ENCODE data around the gene TC2N.
A peak's percentile ranks its signal among the peaks of the same experiment; 100 is the strongest.
"Not testable (repeated sequence)": the region's sequence is repeated elsewhere in the genome, so short reads cannot be mapped to it uniquely, and the experiment has no call there.

Gene TC2N

DNA sequence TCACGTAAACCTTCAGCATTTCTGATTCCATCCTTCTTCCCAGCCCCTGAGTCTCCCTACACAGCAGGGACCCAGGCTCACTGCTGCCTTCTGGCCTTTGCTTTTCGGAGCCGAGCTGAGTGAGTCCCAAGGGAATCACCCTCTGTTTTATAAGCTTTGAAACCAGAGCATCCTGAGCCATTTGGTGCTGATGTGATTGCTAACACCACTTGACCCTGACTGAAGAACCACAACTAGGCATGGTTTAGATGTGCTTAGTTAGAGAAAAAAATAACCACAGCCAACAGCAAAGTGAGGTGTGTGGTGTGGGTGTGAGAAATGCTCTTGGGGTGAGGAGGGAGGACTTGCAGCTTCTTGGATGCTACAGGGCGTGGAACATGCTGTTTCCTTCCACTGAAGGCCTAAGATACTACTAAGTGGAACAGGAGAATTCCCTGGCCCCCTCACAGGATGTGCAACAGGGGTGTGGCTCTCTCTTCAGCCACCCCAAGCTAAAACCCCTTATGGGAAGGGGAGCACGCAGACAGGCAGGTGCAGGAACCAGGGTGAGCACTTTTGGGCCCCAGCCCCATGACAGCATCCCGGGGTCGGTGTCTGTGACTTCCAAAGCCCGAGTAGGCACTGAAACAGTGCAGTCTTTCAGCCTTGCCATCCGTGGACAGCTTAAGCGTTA, at the start of gene TC2N:
TC2N (minus strand) TSS at position 221 of the 673 bp plus-strand sequence. CDS start 53,767 bp downstream, outside the sequence.
- no peak for DNase-seq (ENCODE audit: low read depth)

DNA sequence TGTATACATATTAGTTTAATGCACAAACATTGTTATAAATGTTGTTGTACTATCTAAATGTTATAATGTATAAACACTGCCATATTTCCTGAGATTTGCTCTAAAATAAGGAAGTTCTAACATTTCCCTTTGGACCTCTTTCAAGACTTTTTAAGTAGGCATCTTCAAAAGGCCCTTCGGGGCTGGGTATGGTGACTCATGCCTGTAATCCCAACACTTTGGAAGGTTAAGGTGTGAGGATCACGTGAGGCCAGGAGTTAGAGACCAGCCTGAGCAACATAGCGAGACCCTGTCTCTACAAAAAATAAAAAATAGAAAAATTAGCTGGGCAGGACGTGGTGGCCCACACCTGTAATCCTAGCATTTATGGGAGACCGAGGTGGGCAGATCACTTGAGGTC, 44.7 kb upstream of the TC2N start:
- no peak for DNase-seq (ENCODE audit: low read depth)

DNA sequence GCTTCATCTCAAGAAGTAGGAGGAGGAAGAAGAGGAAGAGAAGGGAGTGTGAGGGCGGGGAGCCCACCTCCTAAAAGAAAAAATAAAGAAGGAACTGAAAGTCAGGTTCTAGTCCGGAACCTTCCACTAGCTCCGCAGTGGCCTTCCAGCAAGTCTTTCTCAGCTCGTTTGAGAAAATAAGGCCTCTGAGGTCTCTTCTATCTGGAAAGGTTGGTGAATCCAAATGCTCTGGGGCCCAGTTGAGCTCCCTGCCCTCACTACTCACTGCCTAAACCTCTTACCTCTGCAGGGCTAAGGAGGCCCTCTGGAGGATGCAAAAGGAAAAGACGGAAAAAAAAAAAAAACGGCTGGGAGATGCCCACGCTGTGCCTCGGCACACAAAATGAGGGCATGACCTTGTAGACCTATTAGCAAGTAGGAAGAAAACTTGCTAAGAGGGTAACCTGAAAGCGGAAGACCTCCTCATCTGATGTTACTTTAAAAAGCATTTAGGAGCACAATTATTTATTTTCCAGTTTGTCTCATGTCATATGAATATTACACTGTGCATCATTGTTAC, 44.2 kb upstream of the TC2N start:
- DNase-seq (ENCODE audit: low read depth): peak; percentile 29

DNA sequence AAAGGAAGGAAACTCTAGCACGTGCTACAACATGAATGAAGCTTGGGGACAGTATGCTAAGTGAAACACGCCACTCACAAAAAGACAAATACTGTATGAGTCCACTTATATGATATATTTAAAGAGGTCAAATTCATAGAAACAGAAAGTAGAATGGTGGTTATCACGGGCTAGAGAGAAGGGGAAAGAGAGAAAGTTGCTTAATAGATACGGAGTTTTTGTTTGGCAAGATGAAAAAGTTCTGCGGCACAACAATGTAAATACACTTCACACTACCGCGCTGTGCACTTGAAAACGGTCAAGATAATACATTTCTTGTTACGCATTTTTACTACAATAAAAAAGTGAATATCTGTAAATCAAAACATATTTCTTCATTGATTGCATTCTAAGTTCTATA, 42.9 kb upstream of the TC2N start:
- DNase-seq (ENCODE audit: low read depth): no peak

DNA sequence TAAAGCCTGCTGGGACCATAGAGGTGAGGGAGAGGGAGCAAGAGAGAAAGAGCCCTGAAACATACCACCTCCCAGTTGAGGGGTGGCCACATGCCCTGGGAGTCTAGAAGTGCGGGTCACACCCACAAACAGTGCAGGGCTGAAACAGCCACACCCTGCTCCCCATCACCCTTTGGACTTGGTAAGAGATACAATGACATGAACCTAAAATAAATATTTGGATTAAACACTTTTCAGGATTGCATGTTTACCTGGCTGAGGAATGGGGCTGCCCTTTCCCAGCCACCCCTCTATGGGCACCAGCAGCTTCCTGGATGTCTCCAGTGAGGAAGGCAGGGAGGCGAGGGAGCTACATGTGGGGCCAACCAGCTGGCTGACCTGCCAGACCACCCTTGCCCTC, 39.0 kb upstream of the TC2N start:
- DNase-seq (ENCODE audit: low read depth): no peak

DNA sequence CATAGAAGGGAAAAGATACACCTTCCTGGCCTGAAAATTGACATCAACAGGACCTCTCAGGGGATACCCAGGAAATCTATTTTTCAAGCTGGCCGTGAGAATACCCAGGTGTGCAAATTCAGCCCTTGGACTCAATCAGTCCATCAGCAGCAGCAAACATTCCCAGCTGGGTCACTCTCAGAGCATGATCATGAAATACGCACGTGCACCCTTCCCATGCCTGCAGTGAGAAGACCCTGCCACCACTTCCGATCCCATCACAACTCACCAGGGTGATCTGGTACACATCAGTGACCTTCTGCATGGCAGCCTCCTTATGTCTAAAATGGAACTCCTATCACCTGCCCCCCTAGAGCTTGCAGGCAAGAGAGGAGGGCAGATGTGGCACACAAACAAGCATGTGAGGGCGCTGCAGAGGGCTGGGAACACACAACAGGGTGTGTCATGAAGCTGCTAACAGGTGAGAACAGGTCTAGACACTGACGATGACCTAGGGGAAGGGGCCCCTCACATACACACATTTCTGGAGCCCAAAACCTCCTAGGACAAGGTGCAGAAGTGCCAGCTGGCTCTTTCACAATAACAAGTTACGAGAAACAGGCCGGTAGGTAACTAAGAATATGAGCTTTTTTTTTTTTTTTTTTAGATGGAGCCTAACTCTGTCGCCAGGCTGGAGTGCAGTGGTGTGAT, 37.8 kb upstream of the TC2N start:
- DNase-seq (ENCODE audit: low read depth): no peak

DNA sequence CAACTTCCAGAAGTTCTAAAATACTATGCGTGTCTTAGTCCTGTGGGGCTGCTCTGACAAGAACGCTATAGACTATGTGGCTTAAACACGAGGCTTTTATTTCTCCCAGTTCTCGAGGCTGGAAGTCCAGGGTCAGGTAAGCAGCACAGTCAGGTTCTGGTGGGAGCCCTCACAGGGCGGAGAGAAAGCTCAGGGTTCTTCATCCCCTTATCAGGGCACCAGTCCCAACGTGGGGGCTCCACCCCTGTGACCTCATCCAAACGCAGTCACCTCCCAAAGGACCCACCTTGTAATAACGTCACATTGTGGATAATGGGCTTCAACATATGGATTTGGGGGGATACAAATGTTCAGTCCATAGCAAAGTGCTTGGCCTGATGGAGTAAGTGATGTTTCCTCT, 37.1 kb upstream of the TC2N start:
- DNase-seq (ENCODE audit: low read depth): no peak

DNA sequence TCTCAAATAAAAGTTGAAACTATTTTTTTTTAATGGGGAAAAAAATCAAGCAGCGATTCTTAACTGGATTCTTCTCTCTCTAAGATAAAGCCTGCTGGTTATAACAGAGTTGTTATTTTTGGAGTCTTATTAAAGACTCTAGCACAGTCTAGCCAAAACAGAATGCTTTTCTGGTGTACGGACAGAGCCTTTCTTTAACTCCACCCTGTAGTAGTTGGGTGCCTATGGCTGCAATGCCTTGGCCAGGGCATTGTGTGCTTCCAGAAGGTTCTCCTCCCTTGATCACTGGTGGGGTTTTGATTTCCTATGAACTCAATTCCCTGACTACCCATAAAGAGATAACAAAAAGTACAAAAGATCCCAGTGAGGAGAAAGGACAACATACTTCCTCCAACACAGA, 35.7 kb upstream of the TC2N start:
- DNase-seq (ENCODE audit: low read depth): no peak

DNA sequence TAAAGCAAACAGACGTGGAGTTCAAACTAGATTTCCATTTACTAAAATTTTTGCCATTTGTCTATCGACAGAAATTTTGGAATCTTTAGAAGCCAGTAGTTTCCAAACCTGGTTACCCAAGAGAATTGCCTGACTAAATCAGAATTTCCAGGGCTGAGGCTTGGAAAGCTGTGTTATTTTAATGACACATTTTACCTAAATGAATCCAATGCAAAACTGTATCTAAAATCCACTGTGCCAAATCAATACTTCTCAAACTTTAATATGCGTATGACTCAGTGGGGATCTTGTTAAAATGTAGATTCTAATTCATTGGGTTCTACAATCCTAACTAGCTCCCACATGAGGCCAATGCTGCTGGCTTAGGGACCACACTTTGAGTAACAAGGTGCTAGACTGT, 35.0 kb upstream of the TC2N start:
- DNase-seq (ENCODE audit: low read depth): no peak

DNA sequence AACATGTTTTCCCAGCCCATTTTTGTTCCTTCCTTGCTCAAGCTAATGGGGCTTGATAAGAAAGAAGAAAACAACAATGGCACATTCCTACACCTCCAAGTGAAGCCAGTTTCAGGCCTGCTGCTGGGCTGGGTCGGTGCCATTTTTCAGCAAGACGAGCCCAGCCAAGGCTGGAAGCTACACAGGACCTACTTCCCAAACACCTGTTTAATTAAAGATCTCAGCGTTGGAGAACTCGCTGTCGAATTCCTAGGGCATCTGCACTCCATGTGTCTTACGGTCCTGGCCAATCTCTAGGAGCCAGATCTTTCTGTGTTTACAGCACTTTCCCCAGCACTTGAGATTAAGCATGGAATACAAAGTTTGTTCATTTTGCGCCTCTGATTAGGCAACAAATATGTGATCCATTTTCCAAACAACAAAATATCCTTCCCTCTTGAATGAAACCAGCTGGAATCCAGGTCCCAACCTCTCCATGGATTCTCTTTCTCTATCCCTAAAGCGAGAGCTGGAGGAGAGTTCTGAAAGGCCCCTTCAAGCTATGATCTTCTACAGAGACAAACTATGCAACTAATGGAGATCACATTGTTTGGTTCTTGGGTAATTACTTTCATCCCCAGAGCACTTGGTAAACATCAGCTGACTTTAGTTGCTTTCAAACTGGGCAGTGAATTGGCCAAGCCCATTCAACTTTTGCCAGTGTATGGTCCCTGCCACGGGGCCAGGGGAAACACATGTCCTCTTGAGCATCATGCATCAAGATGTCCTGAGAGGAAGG, 34.3 kb upstream of the TC2N start:
- DNase-seq (ENCODE audit: low read depth): no peak

DNA sequence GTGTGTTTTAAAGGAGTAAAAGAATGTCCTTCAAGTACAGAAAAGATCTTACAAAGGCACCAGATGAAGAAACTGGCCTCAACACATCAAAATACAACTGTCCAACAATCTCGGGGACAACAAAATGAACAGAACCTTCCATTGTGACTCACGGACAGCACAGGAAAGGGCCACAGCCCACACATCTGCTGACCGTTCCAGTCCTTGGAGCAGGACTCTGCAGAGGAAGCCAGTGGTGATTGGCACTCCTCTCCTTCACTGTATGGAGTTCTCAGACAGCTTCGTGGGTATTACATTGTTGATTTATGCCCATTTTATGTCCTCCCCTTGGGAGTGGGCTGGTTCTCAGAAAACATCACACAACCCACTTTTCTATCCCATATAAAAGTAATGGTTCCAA, 32.5 kb upstream of the TC2N start:
- DNase-seq (ENCODE audit: low read depth): no peak

DNA sequence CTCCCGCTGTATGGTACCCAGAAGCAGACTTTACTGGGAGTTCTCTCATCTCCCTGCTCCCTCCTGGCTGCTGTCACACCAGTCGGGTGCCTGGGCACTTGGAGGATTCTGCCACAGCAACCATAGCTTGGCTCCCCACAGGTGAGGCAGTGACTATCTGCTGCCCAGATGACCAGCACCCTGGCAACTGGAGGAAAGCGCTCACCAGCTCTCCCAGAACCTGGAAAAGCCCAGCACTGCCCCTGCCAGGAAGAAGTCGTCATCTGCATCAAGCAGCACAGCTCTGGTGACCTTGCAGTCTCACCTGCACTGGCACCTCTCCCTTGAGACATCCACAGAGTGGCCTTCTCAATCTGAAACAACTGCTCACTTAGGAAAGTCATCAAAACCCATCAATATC, 31.9 kb upstream of the TC2N start:
- DNase-seq (ENCODE audit: low read depth): no peak

DNA sequence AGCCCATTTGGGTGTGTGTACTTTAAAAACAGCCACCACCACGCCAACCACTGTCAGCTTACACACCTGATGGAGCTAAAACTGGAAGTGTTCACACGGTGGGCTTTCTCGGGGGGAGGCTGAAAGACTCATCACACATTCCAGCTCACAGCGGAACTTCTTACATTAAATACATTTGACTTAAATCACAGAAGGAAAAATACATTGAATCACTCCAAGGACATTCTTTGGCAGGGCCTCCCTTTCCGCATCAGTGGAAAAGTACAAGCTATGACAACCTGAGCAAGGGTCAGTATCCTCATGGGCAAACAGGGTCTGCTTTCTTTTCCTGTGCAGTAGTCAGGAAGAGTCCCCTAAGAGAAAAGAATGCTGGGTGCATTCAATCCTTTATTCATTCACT, 31.0 kb upstream of the TC2N start:
- DNase-seq (ENCODE audit: low read depth): no peak

DNA sequence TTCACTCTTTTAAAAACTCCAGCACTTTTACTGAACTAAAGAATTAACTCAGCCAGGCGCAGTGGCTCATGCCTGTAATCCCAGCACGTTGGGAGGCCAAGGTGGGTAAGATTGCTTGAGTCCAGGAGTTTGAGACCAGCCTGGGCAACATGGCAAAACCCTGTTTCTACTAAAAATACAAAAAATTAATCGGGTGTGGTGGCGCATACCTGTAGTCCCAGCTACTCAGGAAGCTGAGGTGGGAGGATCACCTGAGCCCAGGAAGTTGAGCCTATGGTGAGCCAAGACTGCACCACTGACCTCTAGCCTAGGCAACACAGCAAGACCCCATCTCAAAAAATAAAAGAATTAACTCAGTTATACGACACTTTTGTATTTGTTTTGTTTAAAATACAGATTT, 30.4 kb upstream of the TC2N start:
- DNase-seq (ENCODE audit: low read depth): not testable (repeated sequence)

DNA sequence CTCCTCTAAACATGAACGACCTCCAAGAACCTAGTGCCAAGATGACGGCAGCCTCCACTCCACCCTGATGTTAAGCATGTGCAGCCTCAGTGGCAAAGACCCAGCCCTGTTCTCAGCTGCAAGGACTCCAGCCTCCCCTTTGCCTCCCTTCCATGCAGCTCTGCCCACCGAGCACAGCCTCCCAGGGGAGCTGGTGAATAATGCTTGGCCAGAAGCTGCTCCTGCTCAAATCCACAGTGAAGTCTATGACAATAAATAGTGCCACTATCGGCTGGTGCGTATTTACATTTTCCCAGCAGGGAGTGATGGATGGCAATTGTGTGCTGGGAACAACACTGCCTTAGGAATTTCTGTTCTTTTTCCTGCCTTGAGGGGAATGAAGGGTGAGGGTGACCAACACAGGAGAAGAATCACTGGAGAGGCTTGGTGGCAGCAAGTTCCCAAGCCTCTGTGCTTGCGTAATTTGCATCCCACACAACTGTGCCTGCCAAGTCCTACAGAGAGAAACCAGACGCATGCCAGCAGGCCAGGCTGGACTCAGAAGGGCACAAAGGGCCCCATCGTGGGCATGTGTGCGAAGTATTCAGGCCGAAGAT, 29.9 kb upstream of the TC2N start:
- DNase-seq (ENCODE audit: low read depth): no peak

DNA sequence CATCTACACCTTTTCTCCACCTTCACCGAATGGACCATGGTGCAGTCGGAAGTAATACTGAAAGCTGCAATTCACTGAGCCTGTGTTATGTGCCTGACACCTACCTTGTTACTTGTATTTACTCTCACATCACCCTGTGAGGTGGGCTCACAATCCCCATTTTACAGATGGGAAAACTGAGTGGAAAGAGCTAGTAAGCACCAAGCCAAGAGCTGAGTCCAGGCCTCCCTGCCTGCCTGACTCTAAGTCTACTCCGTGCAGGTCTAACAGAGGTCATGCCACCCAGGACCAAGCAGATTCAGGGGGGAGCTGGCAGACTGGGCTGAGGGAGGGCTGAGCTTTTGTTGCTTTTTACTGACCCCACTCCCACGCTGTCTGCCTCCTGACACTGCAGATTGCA, 29.1 kb upstream of the TC2N start:
- DNase-seq (ENCODE audit: low read depth): no peak

DNA sequence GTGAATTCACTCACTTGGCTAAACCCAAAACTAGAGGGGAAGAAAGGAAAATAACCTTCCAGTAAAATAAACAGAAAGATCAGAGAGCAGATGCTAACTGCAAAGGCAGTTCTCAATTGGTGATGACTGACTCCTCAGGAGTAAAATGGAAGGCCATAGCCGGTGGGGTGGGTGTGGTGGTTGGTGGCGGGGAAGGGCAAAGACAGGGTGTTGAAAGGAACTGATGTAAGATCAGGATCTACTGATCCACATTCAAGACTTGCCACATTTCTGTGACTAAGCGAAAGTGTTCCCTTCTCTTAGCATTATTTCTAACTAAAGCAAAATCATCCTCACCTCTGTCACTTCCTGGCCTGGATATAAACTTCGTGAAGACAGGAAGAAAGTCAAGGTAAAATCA, 26.3 kb upstream of the TC2N start:
- no peak for DNase-seq (ENCODE audit: low read depth)

DNA sequence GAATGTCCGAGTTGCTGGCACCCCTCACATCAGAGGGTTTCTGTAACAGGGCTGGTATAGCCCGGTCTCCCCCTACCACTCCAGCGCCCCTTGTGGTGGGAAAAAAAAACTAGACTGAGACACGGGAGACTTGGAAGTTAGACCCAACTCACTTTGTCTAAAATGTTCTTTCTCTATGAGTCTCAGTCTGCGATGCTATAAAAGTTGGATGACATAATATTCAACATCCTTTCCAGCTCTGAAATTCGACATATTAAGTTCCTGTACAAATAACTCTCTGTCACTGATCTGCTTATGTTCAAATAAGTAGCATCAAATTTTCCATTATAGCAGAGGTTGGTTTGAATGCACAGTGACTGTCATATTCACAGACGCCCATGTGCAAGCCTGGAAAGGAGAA, 25.7 kb upstream of the TC2N start:
- DNase-seq (ENCODE audit: low read depth): no peak

DNA sequence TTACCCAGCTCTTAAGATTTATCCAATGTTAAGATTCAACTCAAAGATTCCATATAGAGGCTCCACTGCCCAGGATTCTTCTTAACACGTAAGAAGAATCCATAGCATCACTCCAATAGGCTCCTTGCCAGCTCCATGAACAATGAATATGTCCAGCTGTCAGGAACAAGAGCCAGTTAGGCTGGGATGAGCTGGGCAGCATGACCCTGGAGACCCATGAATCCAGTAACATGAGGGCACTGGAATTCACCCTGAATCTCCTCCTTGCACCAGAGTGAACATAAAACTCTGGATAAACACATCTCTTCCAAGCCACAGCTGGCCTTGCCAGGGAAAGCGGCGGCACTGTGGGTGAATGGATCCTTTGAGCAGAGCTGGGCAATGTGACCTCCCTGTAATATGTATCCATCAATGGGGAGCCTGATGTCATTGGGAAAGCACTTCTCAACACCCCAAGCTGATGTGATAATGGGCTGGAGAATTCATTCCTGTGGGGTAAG, 24.4 kb upstream of the TC2N start:
- DNase-seq (ENCODE audit: low read depth): no peak

DNA sequence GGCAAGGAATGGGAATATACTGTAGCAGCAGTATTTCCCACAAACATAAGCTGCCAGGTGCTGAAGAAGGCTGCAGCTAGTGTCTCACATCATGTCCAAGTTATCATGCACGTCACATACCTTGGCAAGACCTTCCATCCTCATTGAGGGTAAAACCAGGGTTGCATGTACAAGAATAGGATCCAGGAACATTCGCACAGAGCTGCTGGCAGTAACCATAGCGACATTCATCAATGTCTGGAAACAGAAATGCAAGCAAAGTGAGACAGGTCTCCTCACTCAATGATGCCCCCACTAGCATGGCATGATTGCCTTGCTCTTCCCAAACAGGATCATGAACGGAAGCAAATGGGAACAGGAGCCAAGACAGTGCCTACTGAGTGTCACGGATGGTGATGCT, 23.8 kb upstream of the TC2N start:
- no peak for DNase-seq (ENCODE audit: low read depth)

DNA sequence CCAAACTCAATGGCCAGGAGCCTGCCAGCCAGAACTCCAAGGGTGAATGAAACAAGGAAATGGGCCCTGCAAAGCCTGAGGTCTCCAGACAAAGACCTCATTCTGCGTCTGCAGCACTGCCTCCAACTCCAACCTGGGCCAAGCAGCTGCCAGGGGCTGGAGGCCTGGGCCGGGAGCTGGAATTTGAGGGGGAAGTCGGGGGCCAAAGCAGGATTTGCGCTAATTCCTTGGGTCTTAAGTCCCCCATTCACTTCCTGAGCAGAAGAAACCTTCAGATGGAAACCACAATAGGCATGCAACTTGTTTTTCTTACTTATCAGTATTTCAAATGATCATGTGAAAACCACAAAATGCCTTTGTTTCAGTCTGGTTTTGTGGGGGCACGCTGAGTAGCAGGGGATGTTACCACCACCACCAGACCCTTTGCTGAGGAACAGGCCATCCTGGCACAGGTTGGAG, 23.0 kb upstream of the TC2N start:
- DNase-seq (ENCODE audit: low read depth): no peak

DNA sequence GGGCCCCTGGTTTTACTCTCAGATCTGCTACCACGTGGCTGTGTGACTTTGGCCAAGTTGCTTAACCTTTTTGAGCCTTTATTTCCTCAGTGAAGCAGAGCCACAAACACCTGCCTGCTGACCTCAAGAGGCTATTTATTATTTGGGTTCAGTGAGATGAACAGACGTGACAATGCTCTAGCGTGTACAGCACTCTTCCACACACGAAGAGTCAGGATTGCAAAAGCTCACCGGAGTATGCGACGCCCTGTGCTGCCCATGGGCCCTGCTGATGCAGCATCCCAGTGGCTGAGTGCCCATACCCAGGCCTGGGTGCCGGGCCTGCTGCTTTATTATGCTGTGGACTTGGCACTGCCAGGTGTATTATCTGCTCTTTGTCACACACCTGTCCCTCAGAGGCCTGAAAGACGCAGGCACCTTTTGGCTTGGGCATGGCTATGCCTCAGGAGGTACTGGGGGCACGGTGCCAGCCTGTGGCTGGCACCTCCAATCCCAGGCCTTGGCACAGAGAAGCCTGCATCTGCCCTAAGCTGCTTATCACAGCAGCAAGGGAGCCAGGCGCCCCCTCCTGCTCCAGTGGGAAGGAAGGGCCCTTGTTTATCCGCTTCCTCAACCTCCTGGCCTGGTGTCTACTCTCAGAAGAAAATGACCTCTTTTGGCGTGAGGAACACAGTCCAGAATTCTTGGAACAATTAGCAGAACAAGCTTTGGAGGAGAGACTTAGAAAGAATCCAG, 22.3 kb upstream of the TC2N start:
- no peak for DNase-seq (ENCODE audit: low read depth)
